Panc1 (cell line): Measurements from ENCODE around the gene PIBF1. TPM values are rescaled to one million over a fixed set of nuclear protein-coding genes. Genes with fewer than 3 reads are reported as not detected.

Experiments
- ATAC-seq: fragments of 200-7000 bp; cut with Tn5 transposase; 2 replicates; pipeline ENCODE4 v1.9.1; 2020; ENCODE audit warnings: mild to moderate bottlenecking, moderate library complexity
- BruUV-seq: library from RNA; stranded (reverse); fragments of 400-500 nt; replicated peaks from 2 replicates; lab custom pipeline; 2021; lab: Mats Ljungman, UMichigan
- CTCF ChIA-PET: fragments of 300-600 bp; sonication (Branson Sonifier 250); formaldehyde crosslinking; loops from one replicate; lab custom pipeline; 2022; ENCODE audit warnings: antibody characterized with exemption; lab: Charles Lee
- POLR2A ChIA-PET: fragments of 300-600 bp; sonication (Branson Sonifier 250); formaldehyde crosslinking; loops from one replicate; lab custom pipeline; 2022; ENCODE audit warnings: antibody characterized with exemption; lab: Charles Lee
- DNase-seq: peaks from one replicate; pipeline ENCODE4 v3.0.0-alpha.2; 2010; ENCODE audit warnings: low read depth, low spot score
- H3K27ac ChIP-seq: 2 replicates; pipeline ENCODE4 v1.5.1; 2011; ENCODE audit warnings: mild to moderate bottlenecking, low read length, inconsistent platforms
- H3K27me3 ChIP-seq: fragments of 200-500 bp; sonication (Bioruptor generic); 2 replicates; pipeline ENCODE4 v1.6.0; 2014; ENCODE audit warnings: low read length, inconsistent platforms; ENCODE audit not compliant: control insufficient read depth, insufficient read depth
- H3K36me3 ChIP-seq: fragments of 200-500 bp; sonication (Bioruptor generic); 2 replicates; pipeline ENCODE4 v1.5.1; 2014; ENCODE audit warnings: inconsistent platforms, mild to moderate bottlenecking, low read length, moderate library complexity; ENCODE audit not compliant: control insufficient read depth, insufficient read depth
- H3K4me1 ChIP-seq: 2 replicates; pipeline ENCODE4 v1.5.1; 2011; ENCODE audit warnings: inconsistent platforms, mild to moderate bottlenecking, low read length, moderate library complexity; ENCODE audit not compliant: control insufficient read depth, insufficient read depth
- H3K4me3 ChIP-seq, 2 experiments: 2 replicates each; pipeline ENCODE4 v1.5.1; 2011 to 2012; ENCODE audit warnings: low read depth in 2 of 2, low read length in 2 of 2, mild to moderate bottlenecking in 2 of 2, inconsistent platforms in 1 of 2, moderate library complexity in 1 of 2
- H3K9me3 ChIP-seq: fragments of 200-500 bp; sonication (Bioruptor generic); 2 replicates; pipeline ENCODE4 v1.5.1; 2014; ENCODE audit warnings: low read depth, mild to moderate bottlenecking, inconsistent platforms, low read length, moderate library complexity; ENCODE audit not compliant: control insufficient read depth, insufficient read depth
- POLR2AphosphoS5 ChIP-seq: IDR thresholded peaks from 2 replicates; pipeline ENCODE4 v1.6.1; 2012; ENCODE audit warnings: mild to moderate bottlenecking, low read depth, low read length, moderate library complexity
- REST ChIP-seq, 2 experiments: IDR thresholded peaks; 2 replicates each; pipeline ENCODE4 v1.6.1; 2011 to 2012; ENCODE audit warnings: low read depth in 2 of 2, control low read depth in 1 of 2, low read length in 1 of 2, mild to moderate bottlenecking in 1 of 2, moderate library complexity in 1 of 2; ENCODE audit not compliant: insufficient read depth in 1 of 2
- SIN3A ChIP-seq: IDR thresholded peaks from 2 replicates; pipeline ENCODE4 v1.6.1; 2012; ENCODE audit warnings: low read depth, mild to moderate bottlenecking, low read length, moderate library complexity, borderline replicate concordance; ENCODE audit not compliant: insufficient read depth
- TCF7L2 ChIP-seq: IDR thresholded peaks from 2 replicates; pipeline ENCODE4 v1.6.1; 2011; ENCODE audit warnings: mild to moderate bottlenecking, low read depth, low read length, inconsistent platforms
- in situ Hi-C: cut with HindIII; loops from 2 replicates; pipeline ENCODE4 v1.10.0; 2016; ENCODE audit warnings: low sequenced_read_pairs, low pct_unique_long_range_greater_than_20kb
- intact Hi-C: fragments of 100-400 bp; cut with micrococcal nuclease; formaldehyde crosslinking; loops from one replicate; pipeline ENCODE4 v1.10.0; 2022; ENCODE audit not compliant: unreplicated experiment
- total RNA-seq: library from RNA; stranded (reverse); gene quantifications from one replicate; pipeline ENCODE4 v1.2.1, GENCODE V29; 2021; ENCODE audit not compliant: unreplicated experiment
- TF ChIP-seq, protein P1 (sequence below): fragments of 450-650 bp; IDR thresholded peaks from 2 replicates; pipeline ENCODE4 v1.5.1; 2017; ENCODE audit warnings: mild to moderate bottlenecking

PIBF1 gene
- total RNA-seq, 1 experiment from 2014 or later: 11.7 TPM

- POLR2A ChIA-PET: no interaction called here
- DNase-seq (no peak), ATAC-seq (no peak)
- Histone ChIP-seq H3K4me3 (no peak overlapping the region), H3K36me3 (no peaks in the 10 kb centered on the region), H3K27me3 (no peaks in the 10 kb centered on the region), H3K27ac (no peak overlapping the region), H3K4me1 (no peaks in the 10 kb centered on the region), H3K9me3 (no peaks in the 10 kb centered on the region)
- TF ChIP-seq REST (IDR thresholded peaks at IDR 0.05; ENCODE audit: insufficient read depth in 1 of 2, low read depth in 2 of 2, low read length in 1 of 2): no peak
- no peak for TF ChIP-seq SIN3A
- TF ChIP-seq, protein P1, sequence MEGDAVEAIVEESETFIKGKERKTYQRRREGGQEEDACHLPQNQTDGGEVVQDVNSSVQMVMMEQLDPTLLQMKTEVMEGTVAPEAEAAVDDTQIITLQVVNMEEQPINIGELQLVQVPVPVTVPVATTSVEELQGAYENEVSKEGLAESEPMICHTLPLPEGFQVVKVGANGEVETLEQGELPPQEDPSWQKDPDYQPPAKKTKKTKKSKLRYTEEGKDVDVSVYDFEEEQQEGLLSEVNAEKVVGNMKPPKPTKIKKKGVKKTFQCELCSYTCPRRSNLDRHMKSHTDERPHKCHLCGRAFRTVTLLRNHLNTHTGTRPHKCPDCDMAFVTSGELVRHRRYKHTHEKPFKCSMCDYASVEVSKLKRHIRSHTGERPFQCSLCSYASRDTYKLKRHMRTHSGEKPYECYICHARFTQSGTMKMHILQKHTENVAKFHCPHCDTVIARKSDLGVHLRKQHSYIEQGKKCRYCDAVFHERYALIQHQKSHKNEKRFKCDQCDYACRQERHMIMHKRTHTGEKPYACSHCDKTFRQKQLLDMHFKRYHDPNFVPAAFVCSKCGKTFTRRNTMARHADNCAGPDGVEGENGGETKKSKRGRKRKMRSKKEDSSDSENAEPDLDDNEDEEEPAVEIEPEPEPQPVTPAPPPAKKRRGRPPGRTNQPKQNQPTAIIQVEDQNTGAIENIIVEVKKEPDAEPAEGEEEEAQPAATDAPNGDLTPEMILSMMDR: no peak
- TF ChIP-seq TCF7L2: no peak
- TF ChIP-seq POLR2AphosphoS5: no peak
- intact Hi-C loops: no loop called here
- in situ Hi-C loops: no loop called here
- CTCF ChIA-PET: no interaction called here
- no TSS peak for BruUV-seq
Observed at GRCh38 chr13:72986197-72986596, 204.3 kb downstream of the PIBF1 start.

GRCh38 chr13:72990953-72991352 is 209.0 kb downstream of the PIBF1 start:
- TF ChIP-seq POLR2AphosphoS5 (no peak), REST (IDR thresholded peaks at IDR 0.05; ENCODE audit: insufficient read depth in 1 of 2, low read depth in 2 of 2, low read length in 1 of 2) (no peak), TCF7L2 (no peak), SIN3A (no peak)
- TF ChIP-seq, protein P1: no peak
- POLR2A ChIA-PET: no interaction called here
- in situ Hi-C loops: no loop called here

More at GRCh38 chr13:72990953-72991352, 209.0 kb downstream of the PIBF1 start:
- H3K27me3 ChIP-seq: no peaks in the 10 kb centered on the region
- H3K4me3 ChIP-seq: no peak overlapping the region
- CTCF ChIA-PET: no interaction called here
- BruUV-seq: no TSS peak
- no peak overlapping the region for H3K27ac ChIP-seq
- ATAC-seq: no peak
- no peaks in the 10 kb centered on the region for H3K9me3 ChIP-seq
- H3K36me3 ChIP-seq: no peaks in the 10 kb centered on the region
- intact Hi-C loops: no loop called here
- DNase-seq: no peak
- H3K4me1 ChIP-seq: no peaks in the 10 kb centered on the region
